Kidney tubule cell (primary cell): Measurements from ENCODE around the gene GGA2.
"Not testable (repeated sequence)": the region's sequence is repeated elsewhere in the genome, so short reads cannot be mapped to it uniquely, and the experiment has no call there.

ENCODE experiments used
- DNase-seq: peaks from one replicate; pipeline ENCODE4 v3.0.0-alpha.2; 2018; ENCODE audit warnings: low spot score

The GGA2 gene

DNA sequence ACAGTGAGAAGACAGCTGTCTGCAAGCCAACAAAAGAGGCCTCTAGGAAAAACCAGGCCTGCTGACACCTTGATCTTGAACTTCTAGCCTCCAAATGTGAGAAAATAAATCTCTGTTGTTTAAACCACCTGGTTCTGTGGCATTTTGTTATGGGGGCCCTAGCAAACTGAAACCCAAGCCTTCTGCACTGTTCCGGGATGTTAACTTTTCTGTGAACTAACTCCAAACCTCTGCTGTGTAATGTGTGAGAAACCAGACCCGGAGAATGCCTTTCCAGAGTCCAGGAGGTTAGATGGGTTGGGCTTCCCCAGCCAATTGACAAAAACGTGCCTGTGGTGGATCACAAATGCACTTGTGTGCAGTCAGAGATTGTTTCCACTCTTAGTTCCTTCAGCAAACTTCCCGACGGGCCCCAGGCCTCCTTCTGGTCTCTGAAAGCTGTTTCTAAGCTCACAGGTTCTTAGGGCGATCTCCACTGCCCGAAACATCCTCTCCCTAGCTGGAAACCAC is 13.6 kb upstream of the GGA2 start:
- DNase-seq, result no peak

DNA sequence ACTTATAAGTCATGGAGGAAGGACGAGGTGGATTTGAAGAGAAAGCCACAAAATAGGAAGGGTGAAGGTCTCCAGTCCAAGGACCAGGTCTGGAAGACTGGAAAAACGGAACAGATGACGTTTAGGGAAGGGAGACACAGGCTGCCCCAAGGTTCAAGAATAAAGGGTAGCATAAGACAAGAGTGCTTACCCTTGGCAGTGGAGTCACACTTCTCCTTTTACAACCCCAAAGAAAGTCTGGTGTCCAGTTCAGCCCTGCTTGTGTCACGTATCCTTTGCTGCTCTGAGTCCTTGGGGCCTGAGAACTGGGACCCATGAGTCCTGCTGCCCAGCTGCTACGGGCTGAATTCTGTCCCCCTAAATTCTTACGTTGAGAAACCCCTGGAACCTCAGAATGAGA is 13.0 kb upstream of the GGA2 start:
- no peak for DNase-seq

DNA sequence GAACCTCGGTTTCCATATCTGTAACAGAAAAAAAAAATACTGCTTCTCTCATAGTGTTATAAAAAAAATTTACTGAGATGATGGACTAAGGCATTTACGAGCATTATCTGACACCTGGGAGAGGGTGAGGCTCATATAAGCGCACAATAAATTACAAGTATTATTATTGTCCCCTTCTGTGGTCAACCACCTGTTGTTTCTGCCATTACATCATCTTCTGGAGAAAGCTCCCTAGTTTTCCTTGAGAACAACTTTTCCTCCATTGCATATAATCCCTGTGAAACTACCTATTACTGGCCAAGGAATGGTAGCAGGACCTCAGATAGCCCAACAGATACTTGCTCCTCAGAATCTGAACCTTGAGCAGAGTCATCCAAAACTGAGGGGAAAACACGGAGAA is 11.7 kb upstream of the GGA2 start:
- DNase-seq, result no peak

DNA sequence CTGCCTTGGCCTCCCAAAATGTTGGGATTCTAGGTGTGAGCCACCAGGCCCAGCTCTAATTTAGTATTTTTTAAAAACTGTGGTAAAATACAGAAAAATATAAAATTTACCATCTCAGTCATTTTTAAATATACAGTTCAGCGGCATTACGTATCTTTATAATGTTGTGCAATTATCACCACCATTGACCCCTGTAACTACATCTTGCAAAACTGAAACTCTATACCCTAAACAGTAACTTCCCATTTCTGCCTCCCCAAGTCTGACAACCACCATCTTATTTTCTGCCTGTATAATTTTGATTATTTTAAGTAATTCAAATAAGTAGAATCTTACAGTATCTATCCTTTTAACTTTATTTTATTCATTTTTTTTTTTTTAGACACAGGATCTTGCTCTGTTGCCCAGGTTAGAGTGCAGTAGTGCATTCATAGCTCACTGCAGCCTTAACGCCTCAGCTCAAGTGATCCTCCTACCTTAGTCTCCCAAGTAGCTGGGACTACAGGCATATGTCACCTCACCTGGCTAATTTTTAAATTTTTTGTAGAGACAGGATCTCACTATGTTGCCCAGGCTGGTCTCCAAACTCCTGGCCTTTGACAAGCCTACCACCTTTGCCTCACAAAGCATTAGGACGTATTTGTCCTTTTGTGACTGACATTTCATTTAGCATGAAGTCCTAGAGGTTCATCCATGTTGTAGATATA is 10.9 kb upstream of the GGA2 start:
- no peak for DNase-seq

DNA sequence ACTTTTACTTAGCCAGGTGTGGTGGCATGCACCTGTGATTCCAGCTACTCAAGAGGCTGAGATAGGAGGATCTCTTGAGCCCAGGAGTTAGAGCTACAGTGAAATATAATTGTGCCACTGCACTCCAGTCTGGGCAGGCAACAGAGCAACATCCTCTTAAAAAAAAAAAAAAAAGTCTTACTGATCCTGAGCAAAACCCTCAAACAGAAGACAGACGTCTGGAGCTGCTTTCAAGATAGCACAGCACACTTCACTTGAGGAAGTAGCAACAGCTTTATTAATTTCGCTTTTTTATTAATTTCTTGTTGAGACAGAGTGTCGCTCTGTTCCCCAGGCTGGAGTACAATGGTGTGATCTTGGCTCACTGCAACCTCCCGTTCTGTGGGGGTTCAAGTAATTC is 10.2 kb upstream of the GGA2 start:
- DNase-seq, result no peak

DNA sequence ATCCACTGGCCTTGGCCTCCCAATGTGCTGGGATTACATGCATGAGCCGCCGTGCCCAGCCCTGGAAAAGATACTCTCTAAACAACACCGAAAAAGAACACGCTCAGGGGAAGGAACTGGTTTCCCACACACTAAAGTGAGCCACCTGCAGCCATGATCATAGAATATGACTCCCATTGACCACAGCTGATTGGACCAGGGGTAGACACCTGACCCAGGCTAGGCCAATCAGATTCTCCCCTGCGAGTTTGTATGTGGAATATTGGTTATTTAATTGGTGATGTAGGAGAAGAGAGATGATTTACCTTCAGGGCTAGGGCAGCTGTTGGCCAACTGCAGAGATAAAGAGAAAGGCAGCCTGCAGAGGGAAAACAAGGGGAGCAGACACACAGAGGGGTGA is 9.0 kb upstream of the GGA2 start:
- DNase-seq, result no peak

DNA sequence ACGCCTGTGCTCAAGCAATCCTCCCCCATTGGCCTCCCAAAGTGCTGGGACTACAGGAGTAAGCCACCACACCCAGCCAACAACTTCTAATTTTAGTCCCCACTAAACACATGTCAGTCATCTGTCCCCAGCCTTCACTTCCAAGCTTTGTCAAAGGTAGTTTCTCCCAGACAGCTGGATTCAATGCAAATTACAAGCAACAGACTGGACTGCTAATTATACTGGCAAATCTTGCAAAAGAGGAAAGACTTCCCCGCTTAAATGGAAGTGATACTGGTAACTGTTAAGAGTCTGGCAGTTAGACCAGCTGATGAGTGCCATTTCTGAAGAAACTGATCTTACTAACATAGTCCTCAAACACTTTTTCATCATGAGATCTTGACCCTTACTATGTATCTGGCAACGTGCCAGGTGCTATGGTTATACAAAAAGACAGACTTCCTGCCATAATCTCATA is 8.2 kb upstream of the GGA2 start:
- DNase-seq, result no peak

DNA sequence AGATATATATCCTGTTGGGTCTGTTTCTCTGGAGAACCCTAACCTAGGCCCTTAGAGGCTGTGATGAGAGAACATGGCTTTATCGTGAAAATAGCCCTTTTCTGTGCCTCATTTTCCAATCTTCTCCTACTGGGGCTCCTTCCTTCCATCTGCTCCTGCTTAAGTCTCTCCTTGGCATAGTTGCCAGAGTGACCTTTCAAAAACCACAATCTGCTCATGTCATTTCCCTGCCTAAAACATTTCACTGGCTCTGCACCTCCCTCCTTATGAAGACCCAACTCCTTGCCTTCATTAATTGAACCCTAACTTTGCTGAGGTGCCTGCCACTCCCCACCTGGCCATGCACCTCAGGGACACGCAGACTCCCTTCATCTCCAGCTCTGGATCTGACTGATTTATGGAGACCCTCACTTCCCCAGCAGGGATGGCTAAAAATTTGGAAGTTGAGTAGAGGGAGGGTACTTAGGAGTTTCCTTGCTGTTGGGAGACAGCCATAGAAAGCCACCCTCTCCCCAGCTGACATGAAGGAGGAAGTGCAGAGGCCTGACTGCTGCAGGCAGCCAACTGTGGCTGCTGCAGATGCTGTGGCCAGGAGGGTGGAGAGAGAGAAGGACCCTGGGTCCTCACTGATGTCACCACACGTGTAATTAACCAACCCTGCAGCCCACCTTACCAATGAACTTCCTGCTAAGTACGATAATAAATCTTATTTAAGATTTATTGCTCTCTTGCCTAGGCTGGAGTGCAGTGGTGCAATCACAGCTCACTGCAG is 6.3 kb upstream of the GGA2 start:
- DNase-seq, result no peak

DNA sequence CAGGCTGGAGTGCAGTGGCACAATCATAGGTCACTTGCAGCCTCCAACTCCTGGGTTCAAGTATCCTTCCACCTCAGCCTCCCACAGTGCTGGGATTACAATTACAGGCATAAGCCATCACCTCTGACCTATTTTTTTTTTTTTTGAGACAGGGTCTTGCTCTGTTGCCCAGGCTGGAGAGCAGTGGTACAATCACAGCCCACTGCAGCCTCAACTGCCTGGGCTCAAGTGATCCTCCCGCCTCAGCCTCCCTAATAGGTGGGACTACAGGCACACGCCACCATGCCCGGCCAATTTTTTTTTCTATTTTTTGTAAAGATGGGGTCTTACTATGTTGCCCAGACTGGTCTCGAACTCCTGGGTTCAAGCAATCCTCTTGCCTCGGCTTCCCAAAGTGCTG is 5.6 kb upstream of the GGA2 start:
- no peak for DNase-seq

DNA sequence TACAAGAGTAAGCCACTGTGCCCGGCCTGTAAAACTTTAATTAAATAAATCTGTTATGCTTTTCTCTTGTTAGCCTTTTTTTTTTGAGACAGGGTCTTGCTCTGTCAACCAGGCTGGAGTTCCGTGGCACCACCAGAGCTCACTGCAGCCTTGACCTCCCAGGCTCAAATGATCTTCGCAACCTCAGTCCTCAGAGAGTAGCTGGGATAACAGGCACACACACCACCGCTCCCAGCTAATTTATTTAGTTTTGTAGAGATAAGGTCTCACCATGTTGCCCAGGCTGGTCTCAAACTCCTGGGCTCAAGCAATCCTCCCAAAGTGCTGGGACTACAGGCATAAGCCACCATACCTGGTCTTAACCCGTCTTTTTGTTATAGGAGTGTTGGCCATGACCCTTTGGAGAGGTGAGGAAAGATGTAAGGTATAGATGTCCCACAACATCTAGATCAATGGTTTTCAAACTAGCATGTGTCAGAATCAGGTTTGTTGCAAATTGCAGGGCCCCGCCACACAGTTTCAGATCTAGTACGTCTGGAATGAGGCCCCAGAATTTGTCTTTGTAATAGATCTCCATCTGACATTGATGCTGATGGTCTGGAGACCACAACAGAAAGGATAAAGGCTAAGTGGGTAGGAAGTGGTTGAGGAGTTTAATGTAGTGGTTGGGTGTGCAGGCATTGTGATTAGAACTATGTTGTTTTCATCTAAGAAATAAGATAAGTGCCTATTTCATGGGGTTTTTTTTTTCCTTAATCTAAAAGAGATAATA is 4.3 kb upstream of the GGA2 start:
- no peak for DNase-seq

DNA sequence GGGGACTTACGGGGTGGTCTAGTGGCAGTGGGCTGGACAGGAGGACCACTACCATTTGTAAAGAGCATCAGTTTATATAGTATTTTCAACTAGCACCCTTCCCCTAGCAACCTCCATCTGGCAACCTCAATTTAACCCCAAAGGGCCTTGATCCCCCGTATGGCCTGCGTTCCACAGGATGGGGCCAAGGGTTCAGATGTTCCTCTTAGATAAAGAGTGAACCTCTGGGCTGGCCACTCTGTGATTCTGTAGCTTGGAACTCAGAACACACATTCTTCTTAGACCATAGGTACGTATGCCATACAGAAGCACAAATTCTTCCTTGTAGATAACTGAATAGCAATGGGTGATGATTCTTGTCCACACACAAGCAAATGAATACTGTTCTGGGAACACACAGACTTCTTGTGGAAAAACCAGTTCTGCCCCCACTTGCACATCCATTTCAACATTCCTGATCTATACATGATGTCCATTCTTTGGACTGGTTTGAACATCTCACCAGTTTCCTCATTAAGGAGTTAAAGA is 1.9 kb upstream of the GGA2 start:
- no peak for DNase-seq

DNA sequence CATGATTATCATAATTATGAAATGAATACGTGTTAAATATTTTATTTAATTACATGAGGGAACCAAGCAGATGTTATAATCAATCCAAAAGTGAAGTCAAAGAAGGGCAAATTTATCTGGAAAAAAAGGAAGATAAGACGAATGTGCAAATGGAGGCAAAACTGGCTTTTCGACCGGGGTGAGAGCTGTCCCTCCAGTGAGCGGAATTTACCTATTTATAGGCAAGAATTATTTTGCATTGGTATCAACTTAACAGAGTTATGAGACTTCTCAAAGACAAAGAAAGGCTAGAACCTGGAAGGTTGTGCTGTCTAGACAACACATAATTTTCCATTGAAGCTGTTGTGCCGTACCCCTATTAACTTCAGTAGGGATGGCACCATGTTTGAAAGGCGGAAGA is 1.4 kb upstream of the GGA2 start:
- DNase-seq, result no peak

DNA sequence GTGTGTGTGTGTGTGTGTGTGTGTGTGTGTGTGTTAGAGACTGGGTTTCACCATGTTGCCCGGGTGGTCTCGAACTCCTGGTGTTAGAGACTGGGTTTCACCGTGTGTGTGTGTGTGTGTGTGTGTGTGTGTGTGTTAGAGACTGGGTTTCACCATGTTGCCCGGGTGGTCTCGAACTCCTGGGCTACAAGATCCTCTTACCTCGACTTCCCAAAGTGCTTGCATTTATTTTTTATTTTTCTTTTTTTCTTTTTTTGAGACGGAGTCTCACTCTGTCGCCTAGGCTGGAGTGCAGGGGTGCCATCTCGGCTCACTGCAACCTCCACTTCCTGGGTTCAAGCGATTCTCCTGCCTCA is 599 bp upstream of the GGA2 start:
- not testable (repeated sequence) for DNase-seq

DNA sequence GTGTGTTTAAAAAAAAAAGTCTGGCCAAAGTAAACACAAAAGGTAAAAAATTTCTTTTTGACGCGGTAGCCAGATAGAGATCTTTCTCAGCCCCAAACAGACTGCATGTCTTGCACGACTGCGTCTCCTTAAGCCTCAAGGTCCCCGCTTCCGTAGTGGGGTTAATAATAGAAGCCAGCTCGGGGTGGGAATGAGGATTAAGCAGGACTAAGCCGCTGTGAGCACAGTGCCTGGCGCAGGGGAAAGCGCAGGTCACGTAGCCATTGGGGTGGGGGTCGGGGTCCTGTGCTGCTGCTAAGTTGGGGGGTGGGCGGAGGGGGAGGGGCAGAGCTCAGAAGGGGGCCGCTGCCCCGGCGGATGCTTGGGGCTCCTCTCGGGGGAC is 521 bp downstream of the GGA2 start:
- DNase-seq, result peak; percentile 48

DNA sequence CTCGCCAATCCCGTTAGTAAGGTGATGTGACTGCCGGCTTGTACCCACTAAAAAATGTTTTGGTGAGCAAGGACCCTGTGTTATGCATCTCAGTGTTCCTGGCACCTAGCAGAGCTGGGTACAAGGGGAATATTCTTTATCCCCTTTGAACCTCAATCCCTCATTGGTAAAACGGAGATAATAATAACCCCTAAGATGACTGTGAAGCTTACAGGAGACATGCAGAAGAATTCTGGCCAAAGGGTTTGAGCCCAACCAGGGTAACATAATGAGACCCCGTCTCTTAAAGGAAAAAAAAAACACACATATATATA is 896 bp downstream of the GGA2 start:
- peak; percentile 6 for DNase-seq

DNA sequence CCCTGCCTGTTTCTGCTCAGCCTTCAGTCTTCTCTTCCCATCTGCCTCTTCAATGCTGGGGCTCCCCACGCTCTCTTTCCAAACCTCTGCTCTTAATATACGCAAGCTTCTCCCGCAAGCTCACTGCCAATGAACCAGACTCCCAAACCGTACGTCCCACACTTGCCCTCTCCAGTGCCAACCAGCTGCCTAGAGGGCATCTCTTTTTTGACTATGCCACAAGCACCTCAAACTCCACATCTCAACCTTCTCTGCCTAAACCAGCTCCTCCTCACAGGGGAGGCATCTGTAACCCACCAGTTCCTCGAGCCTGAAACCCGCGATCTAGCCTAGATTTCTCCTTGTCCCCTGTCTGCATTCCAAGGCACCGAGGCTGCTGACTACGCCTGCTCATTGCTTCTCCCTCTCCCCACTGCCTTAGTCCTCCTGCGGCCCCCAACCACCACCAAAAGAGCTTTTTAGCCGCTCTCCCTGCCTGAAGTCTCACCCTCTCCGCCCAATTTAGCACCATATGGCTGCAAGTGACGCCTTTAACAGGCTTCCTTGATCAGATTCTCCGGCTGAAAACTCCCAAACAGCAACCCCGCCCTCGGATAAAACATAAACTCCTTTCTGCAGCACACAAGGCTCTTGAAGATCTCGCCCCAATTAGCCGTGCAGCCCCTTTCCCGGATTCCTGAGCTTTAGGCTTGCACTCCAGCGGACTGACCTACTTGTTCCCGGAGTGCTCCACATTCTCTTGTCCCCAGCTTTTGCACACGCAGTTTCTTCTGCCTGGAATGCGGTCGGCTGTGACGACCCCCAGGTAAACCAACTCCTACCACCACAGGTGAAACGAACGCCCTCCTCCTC is 1.5 kb downstream of the GGA2 start:
- peak; percentile 32 for DNase-seq

DNA sequence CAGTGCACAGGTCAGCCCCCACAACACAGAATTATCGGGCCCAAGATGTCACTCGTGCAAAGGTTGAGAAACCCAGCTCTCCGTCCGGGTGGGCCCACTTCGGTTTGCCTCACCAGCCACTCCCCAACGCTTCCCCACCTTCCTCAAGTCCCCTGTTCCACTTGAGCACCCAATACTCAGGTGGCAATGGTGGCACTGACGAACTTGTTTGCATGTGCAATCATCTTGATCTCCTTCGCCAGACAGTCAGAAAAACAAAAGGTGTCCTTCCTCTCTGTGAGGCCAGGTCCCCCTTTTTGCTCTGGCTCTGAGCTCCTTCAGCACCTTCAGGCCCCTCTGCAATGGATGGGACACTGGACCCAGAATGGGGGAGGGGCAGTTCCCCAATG is 3.7 kb downstream of the GGA2 start:
- no peak for DNase-seq

DNA sequence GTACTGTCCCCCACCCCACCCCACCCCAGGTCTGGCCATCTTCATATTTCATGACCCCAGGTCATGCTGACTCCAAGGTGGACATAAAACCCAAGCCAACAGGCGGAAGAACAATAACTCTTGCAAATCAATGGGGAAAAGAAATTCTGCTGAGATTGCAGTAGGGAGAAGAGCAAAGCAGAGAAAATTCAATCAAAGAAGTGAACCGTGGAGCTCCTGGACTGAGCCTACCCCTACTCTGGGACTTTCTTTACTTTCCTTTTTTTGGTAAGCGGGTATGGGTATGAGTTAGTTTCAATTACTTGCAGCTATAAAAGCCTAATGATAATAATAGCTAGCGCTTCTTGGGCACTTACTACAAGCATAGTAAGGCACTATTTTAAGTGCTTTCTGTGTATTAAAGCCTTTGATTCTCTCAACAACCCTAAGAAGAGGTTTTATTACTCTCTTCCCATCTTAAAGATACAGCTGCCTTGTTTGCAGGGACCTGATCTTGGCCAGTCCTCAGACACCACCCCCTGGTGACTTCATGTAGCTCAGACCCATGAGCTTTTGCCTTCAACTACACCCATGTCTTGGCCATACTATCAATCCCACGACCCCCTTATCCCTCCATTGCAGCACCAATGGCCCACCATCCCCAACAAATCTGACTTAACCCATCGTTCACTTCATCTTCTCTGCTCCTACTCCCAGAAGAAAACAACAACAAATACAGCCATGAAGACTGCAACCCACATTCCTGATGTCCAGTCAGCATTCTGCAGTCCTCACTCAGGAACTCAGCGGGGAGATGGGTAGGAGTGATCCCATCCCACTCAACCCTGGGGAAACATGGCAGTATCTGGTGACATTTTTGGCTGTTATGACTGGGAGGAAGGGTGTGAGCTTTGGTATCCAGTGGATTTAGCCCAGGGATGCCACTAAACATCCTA is 4.4 kb downstream of the GGA2 start:
- peak; percentile 31 for DNase-seq

DNA sequence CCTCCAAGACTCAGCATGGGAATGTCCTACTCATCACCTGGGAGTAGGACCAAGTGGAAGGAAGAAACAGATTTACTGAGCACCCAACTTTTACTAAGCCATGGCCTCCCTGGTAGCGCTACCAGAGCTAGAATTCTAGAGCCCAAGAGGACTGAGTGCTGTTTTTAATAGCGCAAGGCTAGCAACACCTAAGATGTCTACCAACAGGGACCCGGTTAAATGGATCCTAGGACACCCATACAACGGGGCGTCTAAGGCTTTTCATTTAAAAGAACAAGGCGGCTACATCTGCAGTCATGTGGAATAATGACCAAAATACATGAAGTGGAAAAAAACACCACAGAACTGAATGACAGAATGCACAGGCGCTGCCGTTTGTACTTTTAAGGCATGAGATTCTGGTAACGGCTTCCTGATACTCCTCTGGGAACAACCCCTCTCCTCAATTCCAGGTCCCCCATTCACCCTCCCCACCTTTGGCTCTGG is 5.1 kb downstream of the GGA2 start:
- peak; percentile 53 for DNase-seq

DNA sequence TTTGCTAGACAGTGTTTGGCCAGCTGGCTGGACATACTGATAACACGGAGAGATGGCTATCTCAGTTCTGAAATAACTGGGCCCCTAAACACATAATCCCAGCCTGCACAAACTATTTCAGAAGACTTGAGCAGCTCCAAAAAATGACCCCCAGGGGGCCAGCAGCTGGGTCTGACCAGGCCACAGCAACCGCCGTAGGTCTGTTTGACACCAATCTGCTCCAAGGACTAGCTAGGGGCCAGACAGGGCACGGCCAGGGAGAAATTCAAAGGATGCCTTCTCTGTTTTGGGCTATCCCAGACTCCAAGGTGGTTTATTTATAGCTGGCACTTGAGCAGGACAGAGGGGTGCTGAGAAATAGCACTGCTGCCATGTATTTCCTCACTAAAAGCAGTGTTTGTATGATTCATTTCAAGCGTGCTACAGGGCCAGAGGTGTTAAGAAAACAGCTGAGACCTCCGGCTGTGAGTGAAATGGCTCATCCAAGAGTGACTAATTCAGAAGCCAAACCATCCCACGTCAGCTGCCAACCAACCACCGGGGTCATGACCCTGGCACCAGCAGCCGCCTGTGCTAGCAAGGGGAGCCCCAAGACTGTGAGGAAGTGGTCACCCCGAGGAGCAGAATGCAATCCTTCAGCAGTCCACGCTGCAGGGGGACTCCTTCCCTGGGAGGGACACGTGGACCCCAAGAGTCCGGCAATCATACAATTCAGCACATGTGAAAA is 5.7 kb downstream of the GGA2 start:
- DNase-seq, result peak; percentile 96
